HepG2 (cell line): Measurements from ENCODE around the gene ACOT4. TPM values are rescaled to one million over a fixed set of nuclear protein-coding genes. Genes with fewer than 3 reads are reported as not detected.

Experiments used
- ARNT2 ChIP-seq: sonication (generic); formaldehyde crosslinking; IDR thresholded peaks from 2 replicates; pipeline ENCODE4 v1.8.0; 2022; ENCODE audit warnings: mild to moderate bottlenecking, low read depth, missing genetic modification reagents, moderate library complexity
- ATM ChIP-seq: fragments of 450-650 bp; IDR thresholded peaks from 2 replicates; pipeline ENCODE4 v1.7.1; 2017; ENCODE audit warnings: mild to moderate bottlenecking, borderline replicate concordance
- EEA1 ChIP-seq: sonication (generic); formaldehyde crosslinking; IDR thresholded peaks from 2 replicates; pipeline ENCODE4 v1.5.1; 2020; ENCODE audit warnings: mild to moderate bottlenecking, missing genetic modification reagents, borderline replicate concordance
- FOXP4 ChIP-seq: sonication (generic); formaldehyde crosslinking; IDR thresholded peaks from 2 replicates; pipeline ENCODE4 v1.4.0; 2020; ENCODE audit warnings: missing genetic modification reagents
- HDAC2 ChIP-seq: sonication (generic); formaldehyde crosslinking; IDR thresholded peaks from 2 replicates; pipeline ENCODE4 v1.4.0; 2020; ENCODE audit warnings: missing genetic modification reagents
- KAT7 ChIP-seq: IDR thresholded peaks from 2 replicates; pipeline ENCODE4 v1.6.1; 2018; ENCODE audit warnings: borderline replicate concordance, missing compliant biosample characterization
- MXD1 ChIP-seq: sonication (generic); formaldehyde crosslinking; IDR thresholded peaks from 2 replicates; pipeline ENCODE4 v1.4.0; 2020; ENCODE audit warnings: mild to moderate bottlenecking, missing genetic modification reagents
- POLR2A ChIP-seq, 2 experiments: IDR thresholded peaks; 2 replicates each; pipeline ENCODE4 v1.6.1; 2011; ENCODE audit warnings: low read depth in 2 of 2, low read length in 2 of 2, mild to moderate bottlenecking in 1 of 2, moderate library complexity in 1 of 2; ENCODE audit not compliant: insufficient read depth in 1 of 2
- PPARG ChIP-seq: conservative IDR thresholded peaks from 2 replicates; pipeline ENCODE4 v1.6.1; 2016; ENCODE audit warnings: missing biosample characterization, missing genetic modification reagents
- RARG ChIP-seq: sonication (generic); formaldehyde crosslinking; IDR thresholded peaks from 2 replicates; pipeline ENCODE4 v1.4.0; 2020; ENCODE audit warnings: low read depth, mild to moderate bottlenecking, missing genetic modification reagents
- SPEN ChIP-seq: sonication (generic); formaldehyde crosslinking; IDR thresholded peaks from 2 replicates; pipeline ENCODE4 v1.5.1; 2020; ENCODE audit warnings: low read depth, mild to moderate bottlenecking, missing genetic modification reagents
- TEAD2 ChIP-seq: sonication (generic); formaldehyde crosslinking; IDR thresholded peaks from 2 replicates; pipeline ENCODE4 v1.9.0; 2021; ENCODE audit warnings: missing genetic modification reagents
- WIZ ChIP-seq: sonication (generic); formaldehyde crosslinking; IDR thresholded peaks from 2 replicates; pipeline ENCODE4 v1.5.1; 2020; ENCODE audit warnings: mild to moderate bottlenecking, missing genetic modification reagents
- ZBTB14 ChIP-seq: sonication (generic); formaldehyde crosslinking; IDR thresholded peaks from 2 replicates; pipeline ENCODE4 v1.4.0; 2020; ENCODE audit warnings: missing genetic modification reagents
- ZBTB8A ChIP-seq: sonication (generic); formaldehyde crosslinking; IDR thresholded peaks from 2 replicates; pipeline ENCODE4 v1.4.0; 2020; ENCODE audit warnings: mild to moderate bottlenecking, low read depth, missing genetic modification reagents, borderline replicate concordance
- ZFP36L2 ChIP-seq: sonication (generic); formaldehyde crosslinking; IDR thresholded peaks from 2 replicates; pipeline ENCODE4 v1.4.0; 2020; ENCODE audit warnings: missing genetic modification reagents
- ZFX ChIP-seq: sonication (generic); formaldehyde crosslinking; IDR thresholded peaks from 2 replicates; pipeline ENCODE4 v1.4.0; 2020; ENCODE audit warnings: mild to moderate bottlenecking, low read depth, missing genetic modification reagents, moderate library complexity
- ZNF251 ChIP-seq: sonication (generic); formaldehyde crosslinking; IDR thresholded peaks from 2 replicates; pipeline ENCODE4 v1.9.0; 2021; ENCODE audit warnings: mild to moderate bottlenecking, missing genetic modification reagents
- ZNF274 ChIP-seq: sonication (generic); formaldehyde crosslinking; IDR thresholded peaks from 2 replicates; pipeline ENCODE4 v1.5.1; 2020; ENCODE audit warnings: mild to moderate bottlenecking, missing genetic modification reagents
- ZNF3 ChIP-seq: IDR thresholded peaks from 2 replicates; pipeline ENCODE4 v1.7.0; 2017; ENCODE audit warnings: inconsistent platforms
- ZNF354B ChIP-seq: sonication (generic); formaldehyde crosslinking; IDR thresholded peaks from 2 replicates; pipeline ENCODE4 v1.8.0; 2022; ENCODE audit warnings: mild to moderate bottlenecking, missing genetic modification reagents
- ZNF510 ChIP-seq: sonication (generic); formaldehyde crosslinking; IDR thresholded peaks from 2 replicates; pipeline ENCODE4 v1.4.0; 2020; ENCODE audit warnings: low read depth, mild to moderate bottlenecking, missing genetic modification reagents
- ZNF543 ChIP-seq: sonication (generic); formaldehyde crosslinking; IDR thresholded peaks from 2 replicates; pipeline ENCODE4 v1.4.0; 2020; ENCODE audit warnings: mild to moderate bottlenecking, missing genetic modification reagents
- ZNF546 ChIP-seq: sonication (generic); formaldehyde crosslinking; conservative IDR thresholded peaks from 2 replicates; pipeline ENCODE4 v1.8.1; 2023; ENCODE audit warnings: mild to moderate bottlenecking, missing genetic modification reagents
- ZNF709 ChIP-seq: sonication (generic); formaldehyde crosslinking; IDR thresholded peaks from 2 replicates; pipeline ENCODE4 v1.5.0; 2020; ENCODE audit warnings: mild to moderate bottlenecking, missing genetic modification reagents
- ZNF75D ChIP-seq: sonication (generic); formaldehyde crosslinking; IDR thresholded peaks from 2 replicates; pipeline ENCODE4 v1.8.1; 2023; ENCODE audit warnings: missing genetic modification reagents, mild to moderate bottlenecking, borderline replicate concordance
- ZNF768 ChIP-seq: sonication (generic); formaldehyde crosslinking; IDR thresholded peaks from 2 replicates; pipeline ENCODE4 v1.4.0; 2020; ENCODE audit warnings: missing genetic modification reagents
- ZNF777 ChIP-seq: sonication (generic); formaldehyde crosslinking; IDR thresholded peaks from 2 replicates; pipeline ENCODE4 v1.4.0; 2020; ENCODE audit warnings: missing genetic modification reagents
- ZSCAN9 ChIP-seq: IDR thresholded peaks from 2 replicates; pipeline ENCODE4 v1.6.1; 2016; ENCODE audit warnings: borderline replicate concordance
- polyA plus RNA-seq, 8 experiments: library from polyadenylated mRNA; depleted of rRNA in 3 of 8; stranded (reverse) in 7 of 8; unstranded in 1 of 8; fragments of >200 nt; fragmentation: Illumina TruSeq in 4 of 8; extraction: Trizol in 4 of 8; gene quantifications; 2 replicates each; pipeline versions ENCODE4 v1.2.1 to v1.2.3, GENCODE V29; 2011 to 2016; ENCODE audit warnings: low read depth in 4 of 8, missing spikeins in 1 of 8, mixed read lengths in 1 of 8; ENCODE audit not compliant: insufficient read depth in 1 of 8
- total RNA-seq, 5 experiments: library from RNA; depleted of rRNA; stranded (reverse); fragments of >200 nt; fragmentation: Illumina TruSeq; extraction: Trizol; gene quantifications; 2 replicates each; pipeline ENCODE4 v1.2.3, GENCODE V29; 2016; ENCODE audit warnings: low read depth in 1 of 5

The ACOT4 gene
- total and polyA plus RNA-seq, 2 of the 13 experiments (the other 11 are each of a cell fraction or from before 2014, with no cell fraction given) = 0.04 to 0.05 TPM

- 0 out of 2 replicates have a peak, but pooled peaks have one; percentile 76 for TF ChIP-seq ZNF510
- TF ChIP-seq ZNF3 (CRISPR knock-in tag) = no peak
- TF ChIP-seq EEA1 = no peak
- TF ChIP-seq POLR2A (IDR thresholded peaks at IDR 0.05; ENCODE audit: insufficient read depth in 1 of 2, low read depth in 2 of 2, low read length in 2 of 2) = peak; percentile 52 to 70
- peak; percentile 60; the same call in 1 of the 2 replicates for TF ChIP-seq ARNT2 (CRISPR knock-in tag)
- peak; percentile 89 for TF ChIP-seq ZNF768 (CRISPR knock-in tag)
- no peak for TF ChIP-seq TEAD2
- TF ChIP-seq ZNF546 = peak; percentile 89
- TF ChIP-seq ZBTB8A (CRISPR knock-in tag) = no peak
- TF ChIP-seq ZNF251 (CRISPR knock-in tag) = no peak
- peak; percentile 18; the same call in 1 of the 2 replicates for TF ChIP-seq ZNF274 (CRISPR knock-in tag)
- peak; percentile 55; the same call in 1 of the 2 replicates for TF ChIP-seq ZSCAN9 (CRISPR knock-in tag)
- no peak for TF ChIP-seq ATM
- 0 out of 2 replicates have a peak, but pooled peaks have one; percentile 20 for TF ChIP-seq ZNF354B (CRISPR knock-in tag)
- TF ChIP-seq ZFX (CRISPR knock-in tag) = peak; percentile 90
- TF ChIP-seq HDAC2 (CRISPR knock-in tag) = 0 out of 2 replicates have a peak, but pooled peaks have one; percentile 34
- no peak for TF ChIP-seq ZFP36L2 (CRISPR knock-in tag)
- TF ChIP-seq RARG = 0 out of 2 replicates have a peak, but pooled peaks have one; percentile 33
- peak; percentile 48 for TF ChIP-seq MXD1 (CRISPR knock-in tag)
- TF ChIP-seq ZNF75D (CRISPR knock-in tag) = no peak
- no peak for TF ChIP-seq KAT7 (CRISPR knock-in tag)
- peak; percentile 93 for TF ChIP-seq ZNF777 (CRISPR knock-in tag)
- no peak for TF ChIP-seq ZNF543 (CRISPR knock-in tag)
- TF ChIP-seq WIZ (CRISPR knock-in tag) = no peak
- peak; percentile 93 for TF ChIP-seq ZBTB14 (CRISPR knock-in tag)
- TF ChIP-seq ZNF709 (CRISPR knock-in tag) = peak; percentile 76; the same call in 1 of the 2 replicates
- no peak; the same call in 1 of the 2 replicates for TF ChIP-seq PPARG (CRISPR knock-in tag)
- TF ChIP-seq FOXP4 = 0 out of 2 replicates have a peak, but pooled peaks have one; percentile 13
- peak; percentile 53 for TF ChIP-seq SPEN (CRISPR knock-in tag)
Observed at GRCh38 chr14:73612339-73613045, 20.8 kb downstream of the ACOT4 start, which contains the start of gene ACOT6 (continued).
